Activated CD4-positive, alpha-beta T cell treated with anti-CD3 and anti-CD28 coated beads, Interleukin-2, amount 50 U/mL, for 24 hours (primary cell): ENCODE data around the gene LIPH.
"Not testable (repeated sequence)": the region's sequence is repeated elsewhere in the genome, so short reads cannot be mapped to it uniquely, and the experiment has no call there.

ENCODE experiments used
- DNase-seq, 2 donors: peaks; one replicate each; pipeline ENCODE4 v3.0.0-alpha.2; 2020; ENCODE audit warnings: low read depth in 1 of 2, low spot score in 1 of 2

The LIPH gene

GRCh38 chr3:185552358-185552877 lies at the start of gene LIPH:
TSS of gene LIPH (minus strand) at chr3:185552588. CDS start at chr3:185552471, 117 bp downstream.
- DNase-seq = peak in 1 of 2 donors; percentile 43

DNA sequence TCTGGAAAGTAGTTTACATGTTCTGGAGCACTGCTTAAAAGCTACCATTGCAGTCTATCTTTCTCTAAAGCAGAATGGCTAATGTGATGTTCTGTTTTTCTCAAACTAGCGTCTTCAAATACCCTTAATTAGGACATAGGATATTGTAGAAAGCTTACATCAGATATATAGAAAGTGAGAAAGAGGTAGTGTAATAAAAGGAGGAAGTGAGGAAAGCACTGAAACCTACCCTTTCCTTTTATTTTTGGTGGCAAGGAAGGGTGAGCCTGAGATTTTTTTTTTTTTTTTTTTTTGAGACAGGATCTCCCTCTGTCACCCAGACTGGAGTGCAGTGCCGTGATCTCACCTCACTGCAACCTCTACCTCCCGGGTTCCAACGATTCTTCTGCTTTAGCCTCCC lies 43.1 kb upstream of the LIPH start:
- no peak for DNase-seq

DNA sequence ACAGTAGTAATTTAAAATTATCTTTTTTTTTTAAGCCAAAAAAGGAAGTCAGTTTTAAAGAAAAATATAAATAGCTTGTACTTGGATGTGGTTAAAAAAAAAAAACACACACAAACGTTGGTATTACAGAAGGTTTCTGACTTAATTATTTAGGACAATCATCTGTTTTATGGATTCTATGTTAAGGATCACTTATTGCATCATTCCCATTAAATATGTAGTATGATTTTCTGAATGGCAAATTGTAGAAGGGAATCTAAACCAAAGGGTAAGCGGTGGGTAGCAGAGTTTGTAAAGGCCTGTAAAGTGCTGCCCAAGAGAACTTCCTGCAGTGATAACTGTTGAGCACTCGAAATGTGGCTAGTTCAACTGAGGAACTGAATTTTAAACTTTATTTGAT lies 41.7 kb upstream of the LIPH start:
- no peak for DNase-seq

DNA sequence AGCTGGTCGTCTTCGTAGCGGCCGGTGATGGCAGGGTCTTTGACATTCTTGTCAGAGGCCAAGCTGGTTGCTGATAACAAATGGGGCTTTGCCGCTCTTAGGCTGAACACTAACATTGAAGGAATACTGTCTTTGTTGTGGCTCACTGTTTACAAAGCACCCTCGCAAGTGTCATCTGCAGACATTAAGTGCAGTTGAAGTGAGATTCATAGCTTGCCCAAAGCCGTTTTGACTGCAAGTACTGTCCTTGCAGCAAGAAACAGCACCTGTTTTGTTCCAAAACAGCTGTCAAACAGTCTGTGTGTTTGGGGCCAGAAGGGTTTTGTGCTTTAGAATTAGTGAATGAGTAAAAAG lies 34.3 kb upstream of the LIPH start:
- DNase-seq = no peak

GRCh38 chr3:185585859-185586685 lies 33.7 kb upstream of the LIPH start, which contains the start of gene SENP2:
TSS of gene SENP2 (plus strand) at chr3:185586295. CDS start at chr3:185586414, 119 bp downstream.
- DNase-seq = peak; percentile 99

- no peak for DNase-seq
These were observed 33.1 kb upstream of the LIPH start for GRCh38 chr3:185585518-185585858.

GRCh38 chr3:185584686-185585085 lies 32.3 kb upstream of the LIPH start:
- DNase-seq = no peak

DNA sequence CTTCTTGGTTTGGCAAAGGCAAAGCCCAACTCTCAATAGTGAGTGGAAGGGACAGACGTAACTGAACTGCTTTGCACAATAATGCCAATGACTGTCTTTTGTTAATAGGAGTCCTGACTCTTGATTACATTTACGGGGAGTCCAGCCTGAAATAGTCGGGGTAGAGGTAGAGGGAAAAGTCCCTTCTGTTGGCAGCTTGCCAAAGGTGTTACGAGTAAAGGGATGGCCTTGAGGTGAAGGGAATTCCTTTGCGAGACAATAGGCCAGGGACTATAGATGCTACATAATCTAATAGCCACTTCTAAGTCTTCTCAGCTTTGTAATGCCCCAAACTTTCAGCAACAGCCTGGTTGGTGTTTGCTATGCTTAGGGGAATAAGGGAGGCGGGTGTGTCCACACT lies 31.5 kb upstream of the LIPH start:
- no peak for DNase-seq

DNA sequence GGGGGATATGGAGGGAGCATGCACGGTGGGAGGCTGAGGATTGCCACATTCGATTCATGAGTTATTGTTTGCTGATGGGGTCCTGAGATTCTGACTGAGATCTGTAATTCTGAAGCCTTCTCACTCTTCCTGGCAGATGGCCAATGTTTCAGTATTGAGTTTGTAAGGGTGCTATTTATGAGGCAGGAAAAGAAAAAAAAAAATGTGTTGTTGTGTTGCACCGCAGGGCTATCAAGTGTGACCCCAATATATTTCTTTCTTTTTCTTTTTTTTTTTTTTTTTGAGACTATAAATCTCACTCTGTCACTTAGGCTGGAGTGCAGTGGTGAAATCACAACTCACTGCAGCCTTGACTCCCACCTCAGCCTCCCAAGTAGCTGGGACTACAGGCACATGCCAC lies 30.5 kb upstream of the LIPH start:
- DNase-seq = no peak

DNA sequence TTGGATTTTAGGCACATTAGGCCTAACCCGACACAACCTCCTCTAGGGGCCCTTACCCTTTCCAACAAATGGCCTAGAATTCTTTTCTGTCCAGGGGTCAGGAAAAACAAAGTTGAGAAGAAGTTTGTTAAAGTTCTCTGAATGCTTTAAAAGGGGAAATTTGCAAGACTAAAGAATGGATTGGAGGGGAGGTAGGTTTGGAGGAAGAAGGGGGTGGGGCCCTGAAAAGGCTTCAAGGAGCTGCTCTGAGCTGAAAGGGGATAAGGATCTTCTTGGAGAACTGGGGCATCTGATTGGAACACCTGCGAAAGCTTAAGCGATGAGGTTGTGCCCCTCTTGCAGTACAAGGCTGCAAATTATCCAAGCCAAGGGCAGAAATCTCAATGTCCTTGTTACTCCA lies 29.8 kb upstream of the LIPH start:
- no peak for DNase-seq

DNA sequence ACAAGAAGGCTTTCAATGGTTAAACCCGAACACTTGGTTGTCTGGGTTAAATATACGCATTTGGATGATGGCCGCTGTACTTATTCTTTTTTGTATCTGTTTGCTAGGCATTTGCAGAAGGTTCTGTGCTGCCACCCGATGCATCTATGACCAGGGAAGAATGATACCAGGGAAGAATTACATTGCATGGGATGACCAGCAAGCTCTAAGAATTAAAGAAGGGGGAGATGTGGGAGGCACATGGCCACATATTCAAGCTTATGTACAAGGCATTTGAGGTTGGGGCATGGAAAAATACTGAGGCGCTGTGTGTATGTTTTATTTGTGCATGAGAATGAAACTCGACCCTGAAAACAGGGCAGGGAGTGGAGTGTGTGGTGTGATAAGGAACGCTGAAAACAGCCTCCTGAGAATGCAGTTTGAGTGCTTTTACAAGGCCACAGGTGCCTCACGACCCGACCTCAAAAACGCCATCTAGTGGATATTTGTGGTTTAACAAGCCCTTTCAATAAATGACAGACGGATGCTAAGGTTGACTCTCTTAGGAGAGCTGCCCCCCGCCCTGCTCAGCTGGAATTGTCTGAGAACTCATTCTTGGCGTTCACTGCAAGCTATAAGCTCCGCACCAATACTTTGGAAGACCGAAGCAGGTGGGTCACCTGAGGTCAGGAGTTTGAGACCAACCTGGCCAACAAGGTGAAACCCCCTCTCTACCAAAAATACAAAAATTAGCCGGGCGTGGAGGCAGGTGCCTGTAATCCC lies 22.9 kb upstream of the LIPH start:
- DNase-seq = peak in 1 of 2 donors; percentile 42

DNA sequence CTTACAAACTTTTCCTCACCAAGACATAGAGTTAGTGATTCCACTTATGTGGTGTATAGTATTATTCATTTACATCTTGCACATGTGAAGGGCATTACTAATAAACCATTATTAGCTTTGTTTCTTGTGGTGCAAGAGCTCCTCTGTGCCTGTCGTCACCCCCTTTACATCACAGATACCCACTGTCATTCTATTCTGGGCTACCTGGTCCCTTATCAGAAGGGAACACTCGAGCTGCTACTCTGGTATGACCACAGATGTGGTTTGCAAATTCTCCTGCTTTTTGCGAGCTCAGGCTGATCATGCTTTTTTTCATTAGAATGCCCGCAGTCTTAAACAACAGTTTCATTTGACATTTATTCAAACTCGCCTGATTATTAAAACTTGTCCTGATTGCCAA lies 19.8 kb upstream of the LIPH start:
- no peak for DNase-seq

DNA sequence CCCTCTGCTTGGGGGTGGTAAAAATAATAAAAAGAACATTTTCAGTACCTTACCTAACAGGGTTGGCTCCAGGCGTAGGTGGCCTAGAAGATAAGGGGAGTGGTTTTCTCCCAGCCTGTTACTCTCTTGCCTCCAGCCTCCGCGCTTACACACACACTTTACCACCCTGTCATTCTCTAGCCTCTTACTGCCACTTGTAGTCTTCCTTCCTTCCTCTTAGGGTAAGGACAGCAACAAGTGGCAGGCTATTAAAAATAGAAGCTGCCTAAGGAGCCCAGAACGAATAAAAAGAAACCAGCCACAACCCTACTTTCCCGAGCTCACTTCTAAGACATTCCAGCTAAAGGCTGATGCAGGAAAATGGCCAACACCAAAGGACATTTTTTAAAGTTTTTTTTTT lies 9.6 kb upstream of the LIPH start:
- no peak for DNase-seq

DNA sequence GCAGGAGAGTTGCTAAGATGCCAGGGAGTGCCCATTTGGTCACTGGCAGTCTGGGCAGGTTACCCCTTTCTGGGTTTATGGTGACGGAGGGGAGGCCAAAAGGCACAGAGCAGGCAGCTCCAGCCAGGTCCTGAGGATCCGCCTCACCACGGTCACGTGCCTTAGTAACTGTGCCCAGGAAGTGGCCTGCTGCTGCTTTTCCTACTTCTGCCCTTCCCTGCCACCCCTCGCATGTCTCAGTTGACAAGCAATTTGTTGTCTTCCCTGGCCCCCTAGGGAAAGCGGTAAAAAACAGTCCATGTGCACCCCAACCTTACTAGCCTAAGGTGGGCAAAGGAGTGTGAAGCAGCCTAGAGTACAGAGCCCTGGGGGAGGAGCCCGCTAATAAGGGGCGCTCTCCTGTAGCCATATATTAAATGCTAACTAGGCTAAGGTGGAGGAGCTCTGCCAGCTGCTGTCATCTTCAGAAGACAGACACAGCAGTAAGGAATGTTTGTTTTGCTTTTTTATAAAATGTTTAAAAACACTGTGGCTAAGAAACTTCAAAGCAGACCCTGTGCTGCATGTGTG lies 9.1 kb upstream of the LIPH start:
- DNase-seq = no peak

GRCh38 chr3:185560676-185561075 lies 8.3 kb upstream of the LIPH start:
- no peak for DNase-seq

- DNase-seq = no peak
These were observed 7.3 kb upstream of the LIPH start for GRCh38 chr3:185559706-185560090.

DNA sequence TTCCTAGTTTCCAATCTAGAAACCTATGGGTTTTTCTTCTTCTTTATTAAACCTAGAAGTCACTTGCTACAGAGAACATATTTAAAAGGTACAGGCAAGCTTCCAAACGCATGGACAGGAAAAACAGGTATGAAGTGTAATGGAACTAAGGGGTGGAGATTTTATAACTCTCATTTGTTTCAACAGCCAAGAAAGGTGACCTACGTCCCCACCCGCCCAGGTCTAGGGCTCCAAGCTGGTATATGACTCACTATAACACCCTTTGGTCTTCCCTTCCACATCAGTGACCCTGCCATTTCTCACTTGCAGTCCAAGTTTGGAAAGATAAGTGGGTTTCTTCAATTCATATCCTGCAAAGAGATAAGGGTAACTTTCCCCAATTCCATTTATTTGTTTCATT lies 6.0 kb upstream of the LIPH start:
- no peak for DNase-seq

- DNase-seq = not testable (repeated sequence)
These were observed 4.3 kb upstream of the LIPH start for GRCh38 chr3:185556640-185557039.

DNA sequence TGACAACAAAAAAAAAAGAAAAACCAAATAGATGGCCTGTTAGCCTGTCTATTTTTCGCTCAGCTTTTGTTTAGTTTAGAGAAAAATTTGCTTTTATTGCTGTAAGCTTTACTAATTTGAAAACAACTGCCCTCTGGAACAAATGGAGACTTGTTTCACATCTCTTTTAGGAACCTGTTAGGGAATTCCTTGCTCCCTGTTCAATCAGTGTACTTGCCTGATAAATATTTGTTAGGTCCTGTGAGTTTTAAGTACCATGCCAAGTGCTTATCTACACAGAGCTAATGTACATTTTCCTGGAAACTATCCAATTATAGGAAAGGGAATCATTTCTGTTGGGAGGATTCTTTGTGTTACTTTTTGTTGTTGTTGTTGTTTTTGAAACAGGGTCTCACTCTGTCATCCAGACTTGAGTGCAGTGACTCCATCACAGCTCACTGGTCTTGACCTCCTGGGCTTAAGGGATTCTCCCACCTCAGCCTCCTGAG lies 3.5 kb upstream of the LIPH start:
- DNase-seq = no peak

GRCh38 chr3:185555101-185555501 lies 2.7 kb upstream of the LIPH start:
- no peak for DNase-seq

GRCh38 chr3:185549651-185550111 lies 2.7 kb downstream of the LIPH start:
- no peak for DNase-seq

DNA sequence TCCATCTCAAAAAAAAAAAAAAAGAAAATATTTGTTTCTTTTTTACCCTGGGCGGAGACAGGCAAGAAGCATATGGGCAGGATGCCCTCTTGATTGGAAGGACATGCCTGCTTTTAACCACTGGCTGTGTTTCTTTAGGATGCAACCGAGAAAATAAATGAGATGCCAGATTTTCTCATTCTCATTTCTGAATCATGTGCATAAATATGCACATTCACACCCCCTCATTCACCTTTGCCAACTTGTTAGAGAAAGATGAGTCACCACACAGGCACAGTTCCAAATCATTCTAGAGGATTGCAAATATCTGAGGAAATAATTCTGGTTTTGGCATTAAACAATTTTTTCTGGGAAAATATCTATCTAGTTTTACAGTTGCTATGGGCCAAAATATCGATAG lies 3.3 kb downstream of the LIPH start:
- no peak for DNase-seq
